H1 (cell line): Measurements from ENCODE around the gene SMIM32. TPM values are rescaled to one million over a fixed set of nuclear protein-coding genes. Genes with fewer than 3 reads are reported as not detected.

ENCODE experiments used
- ASH2L ChIP-seq: fragments of 200-600, 300-600 bp; sonication (generic); IDR thresholded peaks from one replicate; pipeline ENCODE4 v1.7.1; 2017; ENCODE audit warnings: low read length
- CHD1 ChIP-seq: IDR thresholded peaks from 2 replicates; pipeline ENCODE4 v1.6.1; 2012; ENCODE audit warnings: low read depth, low read length, improper control_type of control experiment
- CREB1 ChIP-seq: IDR thresholded peaks from 2 replicates; pipeline ENCODE4 v1.6.1; 2012; ENCODE audit warnings: inconsistent platforms
- CTCF ChIP-seq, 3 experiments: IDR thresholded peaks; 1 replicate in 2 of 3; 2 replicates in 1 of 3; pipeline versions ENCODE4 v1.5.1 to v1.6.1; 2011; ENCODE audit warnings: low read length in 3 of 3, mild to moderate bottlenecking in 3 of 3, inconsistent platforms in 2 of 3, low read depth in 1 of 3, moderate library complexity in 1 of 3; ENCODE audit not compliant: insufficient read depth in 1 of 3; ENCODE audit errors: control extremely low read depth in 1 of 3
- HDAC2 ChIP-seq, 2 experiments: fragments of 300-600 bp in 1 of 2; sonication (generic) in 1 of 2; IDR thresholded peaks; 2 replicates each; pipeline ENCODE4 v1.6.1; 2011 to 2012; ENCODE audit warnings: low read depth in 2 of 2, low read length in 2 of 2, mild to moderate bottlenecking in 2 of 2, moderate library complexity in 2 of 2, borderline replicate concordance in 1 of 2, inconsistent platforms in 1 of 2
- HDAC6 ChIP-seq: IDR thresholded peaks from one replicate; pipeline ENCODE4 v1.7.1; 2012; ENCODE audit warnings: low read depth, mild to moderate bottlenecking, inconsistent platforms, low read length, moderate library complexity
- JUND ChIP-seq: IDR thresholded peaks from 2 replicates; pipeline ENCODE4 v1.6.1; 2011; ENCODE audit warnings: mild to moderate bottlenecking, improper control_type of control experiment, low read length
- SIRT6 ChIP-seq: IDR thresholded peaks from one replicate; pipeline ENCODE4 v1.7.1; 2012; ENCODE audit warnings: low read length, inconsistent platforms
- polyA plus RNA-seq, 7 experiments: library from polyadenylated mRNA; depleted of rRNA in 3 of 7; stranded (reverse) in 5 of 7; unstranded in 2 of 7; fragments of >200 nt in 5 of 7; fragments of 200-250 nt in 2 of 7; gene quantifications; 1 replicate in 5 of 7; 2 replicates in 1 of 7; 4 replicates in 1 of 7; pipeline versions ENCODE4 v1.2.1 to v1.2.3, GENCODE V29; 2011 to 2013; ENCODE audit warnings: missing spikeins in 2 of 7, mixed read lengths in 2 of 7
- total RNA-seq: library from RNA; stranded (reverse); fragmentation: NEBNext Ultra II Directional; extraction: Animal tissue kit (Norgen Biotek cat#: 25700); gene quantifications from 2 replicates; pipeline ENCODE4 v1.2.1, GENCODE V29; 2021
- TF ChIP-seq, protein P1 (sequence below): fragments of 300-600 bp; sonication (generic); IDR thresholded peaks from 2 replicates; pipeline ENCODE4 v1.7.1; 2012; ENCODE audit warnings: low read length, moderate library complexity, mild to moderate bottlenecking, inconsistent platforms; ENCODE audit not compliant: insufficient replicate concordance

The SMIM32 gene
- total and polyA plus RNA-seq, 2 of the 8 experiments (the other 6 are each of a cell fraction or from before 2014, with no cell fraction given) = 0.09 to 0.22 TPM

DNA sequence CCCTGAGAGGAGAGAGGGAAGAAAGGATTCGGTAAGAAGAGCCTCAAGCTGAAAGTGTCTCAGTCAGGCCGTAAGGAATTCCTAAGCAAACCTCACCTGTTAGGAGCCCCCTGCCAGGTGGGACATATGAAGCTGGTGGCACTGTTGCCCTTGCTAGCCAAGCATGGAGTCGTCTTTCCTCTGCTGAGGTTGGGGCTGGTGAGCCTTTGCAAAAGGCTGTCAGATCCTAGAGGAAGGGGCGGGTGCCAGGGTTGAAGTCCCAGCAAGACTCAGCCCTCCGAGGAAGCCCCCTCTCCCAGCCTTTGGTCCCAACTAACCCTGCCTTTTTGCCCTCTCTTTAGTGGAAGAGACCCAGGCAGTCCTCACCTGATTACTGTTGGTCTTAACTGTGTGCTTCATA is 5.5 kb upstream of the SMIM32 start (continued):
- TF ChIP-seq, protein P1, sequence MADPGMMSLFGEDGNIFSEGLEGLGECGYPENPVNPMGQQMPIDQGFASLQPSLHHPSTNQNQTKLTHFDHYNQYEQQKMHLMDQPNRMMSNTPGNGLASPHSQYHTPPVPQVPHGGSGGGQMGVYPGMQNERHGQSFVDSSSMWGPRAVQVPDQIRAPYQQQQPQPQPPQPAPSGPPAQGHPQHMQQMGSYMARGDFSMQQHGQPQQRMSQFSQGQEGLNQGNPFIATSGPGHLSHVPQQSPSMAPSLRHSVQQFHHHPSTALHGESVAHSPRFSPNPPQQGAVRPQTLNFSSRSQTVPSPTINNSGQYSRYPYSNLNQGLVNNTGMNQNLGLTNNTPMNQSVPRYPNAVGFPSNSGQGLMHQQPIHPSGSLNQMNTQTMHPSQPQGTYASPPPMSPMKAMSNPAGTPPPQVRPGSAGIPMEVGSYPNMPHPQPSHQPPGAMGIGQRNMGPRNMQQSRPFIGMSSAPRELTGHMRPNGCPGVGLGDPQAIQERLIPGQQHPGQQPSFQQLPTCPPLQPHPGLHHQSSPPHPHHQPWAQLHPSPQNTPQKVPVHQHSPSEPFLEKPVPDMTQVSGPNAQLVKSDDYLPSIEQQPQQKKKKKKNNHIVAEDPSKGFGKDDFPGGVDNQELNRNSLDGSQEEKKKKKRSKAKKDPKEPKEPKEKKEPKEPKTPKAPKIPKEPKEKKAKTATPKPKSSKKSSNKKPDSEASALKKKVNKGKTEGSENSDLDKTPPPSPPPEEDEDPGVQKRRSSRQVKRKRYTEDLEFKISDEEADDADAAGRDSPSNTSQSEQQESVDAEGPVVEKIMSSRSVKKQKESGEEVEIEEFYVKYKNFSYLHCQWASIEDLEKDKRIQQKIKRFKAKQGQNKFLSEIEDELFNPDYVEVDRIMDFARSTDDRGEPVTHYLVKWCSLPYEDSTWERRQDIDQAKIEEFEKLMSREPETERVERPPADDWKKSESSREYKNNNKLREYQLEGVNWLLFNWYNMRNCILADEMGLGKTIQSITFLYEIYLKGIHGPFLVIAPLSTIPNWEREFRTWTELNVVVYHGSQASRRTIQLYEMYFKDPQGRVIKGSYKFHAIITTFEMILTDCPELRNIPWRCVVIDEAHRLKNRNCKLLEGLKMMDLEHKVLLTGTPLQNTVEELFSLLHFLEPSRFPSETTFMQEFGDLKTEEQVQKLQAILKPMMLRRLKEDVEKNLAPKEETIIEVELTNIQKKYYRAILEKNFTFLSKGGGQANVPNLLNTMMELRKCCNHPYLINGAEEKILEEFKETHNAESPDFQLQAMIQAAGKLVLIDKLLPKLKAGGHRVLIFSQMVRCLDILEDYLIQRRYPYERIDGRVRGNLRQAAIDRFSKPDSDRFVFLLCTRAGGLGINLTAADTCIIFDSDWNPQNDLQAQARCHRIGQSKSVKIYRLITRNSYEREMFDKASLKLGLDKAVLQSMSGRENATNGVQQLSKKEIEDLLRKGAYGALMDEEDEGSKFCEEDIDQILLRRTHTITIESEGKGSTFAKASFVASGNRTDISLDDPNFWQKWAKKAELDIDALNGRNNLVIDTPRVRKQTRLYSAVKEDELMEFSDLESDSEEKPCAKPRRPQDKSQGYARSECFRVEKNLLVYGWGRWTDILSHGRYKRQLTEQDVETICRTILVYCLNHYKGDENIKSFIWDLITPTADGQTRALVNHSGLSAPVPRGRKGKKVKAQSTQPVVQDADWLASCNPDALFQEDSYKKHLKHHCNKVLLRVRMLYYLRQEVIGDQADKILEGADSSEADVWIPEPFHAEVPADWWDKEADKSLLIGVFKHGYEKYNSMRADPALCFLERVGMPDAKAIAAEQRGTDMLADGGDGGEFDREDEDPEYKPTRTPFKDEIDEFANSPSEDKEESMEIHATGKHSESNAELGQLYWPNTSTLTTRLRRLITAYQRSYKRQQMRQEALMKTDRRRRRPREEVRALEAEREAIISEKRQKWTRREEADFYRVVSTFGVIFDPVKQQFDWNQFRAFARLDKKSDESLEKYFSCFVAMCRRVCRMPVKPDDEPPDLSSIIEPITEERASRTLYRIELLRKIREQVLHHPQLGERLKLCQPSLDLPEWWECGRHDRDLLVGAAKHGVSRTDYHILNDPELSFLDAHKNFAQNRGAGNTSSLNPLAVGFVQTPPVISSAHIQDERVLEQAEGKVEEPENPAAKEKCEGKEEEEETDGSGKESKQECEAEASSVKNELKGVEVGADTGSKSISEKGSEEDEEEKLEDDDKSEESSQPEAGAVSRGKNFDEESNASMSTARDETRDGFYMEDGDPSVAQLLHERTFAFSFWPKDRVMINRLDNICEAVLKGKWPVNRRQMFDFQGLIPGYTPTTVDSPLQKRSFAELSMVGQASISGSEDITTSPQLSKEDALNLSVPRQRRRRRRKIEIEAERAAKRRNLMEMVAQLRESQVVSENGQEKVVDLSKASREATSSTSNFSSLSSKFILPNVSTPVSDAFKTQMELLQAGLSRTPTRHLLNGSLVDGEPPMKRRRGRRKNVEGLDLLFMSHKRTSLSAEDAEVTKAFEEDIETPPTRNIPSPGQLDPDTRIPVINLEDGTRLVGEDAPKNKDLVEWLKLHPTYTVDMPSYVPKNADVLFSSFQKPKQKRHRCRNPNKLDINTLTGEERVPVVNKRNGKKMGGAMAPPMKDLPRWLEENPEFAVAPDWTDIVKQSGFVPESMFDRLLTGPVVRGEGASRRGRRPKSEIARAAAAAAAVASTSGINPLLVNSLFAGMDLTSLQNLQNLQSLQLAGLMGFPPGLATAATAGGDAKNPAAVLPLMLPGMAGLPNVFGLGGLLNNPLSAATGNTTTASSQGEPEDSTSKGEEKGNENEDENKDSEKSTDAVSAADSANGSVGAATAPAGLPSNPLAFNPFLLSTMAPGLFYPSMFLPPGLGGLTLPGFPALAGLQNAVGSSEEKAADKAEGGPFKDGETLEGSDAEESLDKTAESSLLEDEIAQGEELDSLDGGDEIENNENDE = no peak
- TF ChIP-seq HDAC2 (IDR thresholded peaks at IDR 0.05; ENCODE audit: borderline replicate concordance in 1 of 2, low read depth in 2 of 2, low read length in 2 of 2) = no peak
- no peak for TF ChIP-seq SIRT6
- TF ChIP-seq CREB1 = no peak
- no peak for TF ChIP-seq HDAC6
- TF ChIP-seq CTCF (IDR thresholded peaks at IDR 0.05; ENCODE audit: control extremely low read depth in 1 of 3, insufficient read depth in 1 of 3, low read depth in 1 of 3, low read length in 3 of 3) = no peak
- TF ChIP-seq ASH2L = no peak
- no peak for TF ChIP-seq JUND
- no peak for TF ChIP-seq CHD1
